Measurements from ENCODE around the gene CENPB.
A peak's percentile ranks its signal among the peaks of the same experiment; 100 is the strongest.

Gene CENPB

GRCh38 chr20:3763671-3764601 lies 22.6 kb downstream of the CENPB start:
- Mint-ChIP-seq H3K27me3 (no peaks in the 10 kb centered on the region), H3K9me3 (no peaks in the 10 kb centered on the region), H3K27ac (peak overlapping the region; percentile 89), H3K36me3 (ENCODE audit: low read depth) (peaks cover 47% of the 10 kb centered on the region), H3K4me1 (ENCODE audit: low read depth) (peaks cover 79% of the 10 kb centered on the region), H3K4me3 (peak overlapping the region; percentile 13)
- intact Hi-C loops (cut with micrococcal nuclease) = no loop called here

GRCh38 chr20:3760655-3761348 lies 25.7 kb downstream of the CENPB start:
- H3K4me3 Mint-ChIP-seq = no peak overlapping the region
- no peak overlapping the region for H3K27ac Mint-ChIP-seq
- H3K27me3 Mint-ChIP-seq = no peaks in the 10 kb centered on the region
- peaks cover 69% of the 10 kb centered on the region for H3K4me1 Mint-ChIP-seq (ENCODE audit: low read depth)
- H3K9me3 Mint-ChIP-seq = no peaks in the 10 kb centered on the region
- intact Hi-C loops (cut with micrococcal nuclease) = no loop called here
- peaks cover 71% of the 10 kb centered on the region for H3K36me3 Mint-ChIP-seq (ENCODE audit: low read depth)

GRCh38 chr20:3759884-3760283 lies 26.7 kb downstream of the CENPB start:
- Mint-ChIP-seq H3K27ac (no peak overlapping the region), H3K36me3 (ENCODE audit: low read depth) (peaks cover 80% of the 10 kb centered on the region), H3K4me3 (no peak overlapping the region), H3K4me1 (ENCODE audit: low read depth) (peaks cover 66% of the 10 kb centered on the region), H3K27me3 (no peaks in the 10 kb centered on the region), H3K9me3 (no peaks in the 10 kb centered on the region)
- intact Hi-C loops (cut with micrococcal nuclease) = no loop called here

GRCh38 chr20:3759316-3759823 lies 27.2 kb downstream of the CENPB start:
- Mint-ChIP-seq H3K36me3 (ENCODE audit: low read depth) (peaks cover 85% of the 10 kb centered on the region), H3K27me3 (no peaks in the 10 kb centered on the region), H3K27ac (no peak overlapping the region), H3K4me1 (ENCODE audit: low read depth) (peaks cover 66% of the 10 kb centered on the region), H3K9me3 (no peaks in the 10 kb centered on the region), H3K4me3 (no peak overlapping the region)
- intact Hi-C loops (cut with micrococcal nuclease) = no loop called here

- H3K27ac Mint-ChIP-seq = peak overlapping the region; percentile 9
Observed at GRCh38 chr20:3758566-3758965, 28.0 kb downstream of the CENPB start.

GRCh38 chr20:3757268-3757667 lies 29.3 kb downstream of the CENPB start:
- Mint-ChIP-seq H3K27me3 (no peaks in the 10 kb centered on the region), H3K9me3 (no peaks in the 10 kb centered on the region), H3K4me1 (ENCODE audit: low read depth) (peaks cover 72% of the 10 kb centered on the region), H3K27ac (no peak overlapping the region), H3K36me3 (ENCODE audit: low read depth) (peaks cover 95% of the 10 kb centered on the region), H3K4me3 (no peak overlapping the region)
- intact Hi-C loops (cut with micrococcal nuclease) = no loop called here

More at GRCh38 chr20:3758566-3758965, 28.0 kb downstream of the CENPB start:
- intact Hi-C loops (cut with micrococcal nuclease) = no loop called here
- peaks cover 93% of the 10 kb centered on the region for H3K36me3 Mint-ChIP-seq (ENCODE audit: low read depth)
- peaks cover 65% of the 10 kb centered on the region for H3K4me1 Mint-ChIP-seq (ENCODE audit: low read depth)
- no peak overlapping the region for H3K4me3 Mint-ChIP-seq
- no peaks in the 10 kb centered on the region for H3K9me3 Mint-ChIP-seq
- H3K27me3 Mint-ChIP-seq = no peaks in the 10 kb centered on the region

- Mint-ChIP-seq H3K27me3 (no peaks in the 10 kb centered on the region), H3K36me3 (ENCODE audit: low read depth) (peaks cover 95% of the 10 kb centered on the region), H3K27ac (no peak overlapping the region), H3K9me3 (no peaks in the 10 kb centered on the region), H3K4me3 (no peak overlapping the region), H3K4me1 (ENCODE audit: low read depth) (peaks cover 68% of the 10 kb centered on the region)
- intact Hi-C loops (cut with micrococcal nuclease) = no loop called here
Observed at GRCh38 chr20:3755814-3756480, 30.6 kb downstream of the CENPB start.

GRCh38 chr20:3755269-3755668 lies 31.3 kb downstream of the CENPB start:
- H3K4me3 Mint-ChIP-seq = no peak overlapping the region
- no peak overlapping the region for H3K27ac Mint-ChIP-seq
- intact Hi-C loops (cut with micrococcal nuclease) = no loop called here
- no peaks in the 10 kb centered on the region for H3K27me3 Mint-ChIP-seq
- peaks cover 61% of the 10 kb centered on the region for H3K4me1 Mint-ChIP-seq (ENCODE audit: low read depth)
- peaks cover 94% of the 10 kb centered on the region for H3K36me3 Mint-ChIP-seq (ENCODE audit: low read depth)
- H3K9me3 Mint-ChIP-seq = no peaks in the 10 kb centered on the region

- Mint-ChIP-seq H3K9me3 (no peaks in the 10 kb centered on the region), H3K27ac (no peak overlapping the region), H3K4me3 (no peak overlapping the region), H3K4me1 (ENCODE audit: low read depth) (peaks cover 51% of the 10 kb centered on the region), H3K27me3 (peaks cover 3% of the 10 kb centered on the region), H3K36me3 (ENCODE audit: low read depth) (peaks cover 84% of the 10 kb centered on the region)
- intact Hi-C loops (cut with micrococcal nuclease) = no loop called here
Observed at GRCh38 chr20:3754276-3754630, 32.3 kb downstream of the CENPB start.

GRCh38 chr20:3753501-3754275 lies 32.9 kb downstream of the CENPB start:
- Mint-ChIP-seq H3K27ac (no peak overlapping the region), H3K4me3 (no peak overlapping the region), H3K27me3 (peaks cover 8% of the 10 kb centered on the region), H3K9me3 (no peaks in the 10 kb centered on the region), H3K4me1 (ENCODE audit: low read depth) (peaks cover 46% of the 10 kb centered on the region), H3K36me3 (ENCODE audit: low read depth) (peaks cover 78% of the 10 kb centered on the region)
- intact Hi-C loops (cut with micrococcal nuclease) = loop anchor here (1.0 to 2.0 kb wide), 3 partner anchors 15 to 41 kb away; partner anchors contain the start of genes SIGLEC1 and SPEF1

GRCh38 chr20:3753098-3753497 lies 33.4 kb downstream of the CENPB start:
- Mint-ChIP-seq H3K4me3 (no peak overlapping the region), H3K4me1 (ENCODE audit: low read depth) (peaks cover 40% of the 10 kb centered on the region), H3K9me3 (no peaks in the 10 kb centered on the region), H3K27me3 (peaks cover 13% of the 10 kb centered on the region), H3K36me3 (ENCODE audit: low read depth) (peaks cover 72% of the 10 kb centered on the region), H3K27ac (no peak overlapping the region)
- intact Hi-C loops (cut with micrococcal nuclease) = loop anchor here (1.0 to 2.0 kb wide), 3 partner anchors 15 to 40 kb away; partner anchors contain the start of genes SIGLEC1 and SPEF1

GRCh38 chr20:3752386-3752759 lies 34.2 kb downstream of the CENPB start:
- no peaks in the 10 kb centered on the region for H3K9me3 Mint-ChIP-seq
- H3K4me1 Mint-ChIP-seq (ENCODE audit: low read depth) = peaks cover 33% of the 10 kb centered on the region
- H3K36me3 Mint-ChIP-seq (ENCODE audit: low read depth) = peaks cover 65% of the 10 kb centered on the region
- H3K4me3 Mint-ChIP-seq = peak overlapping the region; percentile 68
- peak overlapping the region; percentile 31 for H3K27ac Mint-ChIP-seq
- intact Hi-C loops (cut with micrococcal nuclease) = loop anchor here (2.0 kb wide), 1 partner anchor 40 kb away; the partner anchor contains the start of gene SIGLEC1
- H3K27me3 Mint-ChIP-seq = peaks cover 21% of the 10 kb centered on the region

All from dendritic cell treated with granulocyte-macrophage colony-stimulating factor and Interleukin-4, amounts not matched to agents 40 ng/mL and 50 ng/mL, for 4 days (primary cell).